ENCODE results near the gene PKIG.

PKIG gene

GRCh38 chr20:44640522-44640921 lies 58.1 kb downstream of the PKIG start:
- Histone ChIP-seq H3K27ac (no peak overlapping the region), H3K9me3 (ENCODE audit: severe bottlenecking) (no peaks in the 10 kb centered on the region), H3K4me3 (ENCODE audit: low read depth, low read length) (no peak overlapping the region), H3K27me3 (ENCODE audit: insufficient read depth, low read depth, severe bottlenecking) (no peaks in the 10 kb centered on the region), H3K36me3 (0 out of 2 replicates have a peak, but pooled peaks cover 2% of the 10 kb centered on the region)
- TF ChIP-seq, protein P1, sequence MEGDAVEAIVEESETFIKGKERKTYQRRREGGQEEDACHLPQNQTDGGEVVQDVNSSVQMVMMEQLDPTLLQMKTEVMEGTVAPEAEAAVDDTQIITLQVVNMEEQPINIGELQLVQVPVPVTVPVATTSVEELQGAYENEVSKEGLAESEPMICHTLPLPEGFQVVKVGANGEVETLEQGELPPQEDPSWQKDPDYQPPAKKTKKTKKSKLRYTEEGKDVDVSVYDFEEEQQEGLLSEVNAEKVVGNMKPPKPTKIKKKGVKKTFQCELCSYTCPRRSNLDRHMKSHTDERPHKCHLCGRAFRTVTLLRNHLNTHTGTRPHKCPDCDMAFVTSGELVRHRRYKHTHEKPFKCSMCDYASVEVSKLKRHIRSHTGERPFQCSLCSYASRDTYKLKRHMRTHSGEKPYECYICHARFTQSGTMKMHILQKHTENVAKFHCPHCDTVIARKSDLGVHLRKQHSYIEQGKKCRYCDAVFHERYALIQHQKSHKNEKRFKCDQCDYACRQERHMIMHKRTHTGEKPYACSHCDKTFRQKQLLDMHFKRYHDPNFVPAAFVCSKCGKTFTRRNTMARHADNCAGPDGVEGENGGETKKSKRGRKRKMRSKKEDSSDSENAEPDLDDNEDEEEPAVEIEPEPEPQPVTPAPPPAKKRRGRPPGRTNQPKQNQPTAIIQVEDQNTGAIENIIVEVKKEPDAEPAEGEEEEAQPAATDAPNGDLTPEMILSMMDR (IDR thresholded peaks at IDR 0.05; ENCODE audit: low read depth, low read length), result no peak
- no peak for DNase-seq

GRCh38 chr20:44641325-44641724 lies 58.9 kb downstream of the PKIG start:
- DNase-seq, result no peak
- TF ChIP-seq, protein P1 (IDR thresholded peaks at IDR 0.05; ENCODE audit: low read depth, low read length), result no peak
- Histone ChIP-seq H3K27ac (no peak overlapping the region), H3K9me3 (ENCODE audit: severe bottlenecking) (no peaks in the 10 kb centered on the region), H3K4me3 (ENCODE audit: low read depth, low read length) (no peak overlapping the region), H3K36me3 (0 out of 2 replicates have a peak, but pooled peaks cover 2% of the 10 kb centered on the region), H3K27me3 (ENCODE audit: insufficient read depth, low read depth, severe bottlenecking) (no peaks in the 10 kb centered on the region)

GRCh38 chr20:44642203-44643153 lies 60.1 kb downstream of the PKIG start:
- TF ChIP-seq, protein P1 (IDR thresholded peaks at IDR 0.05; ENCODE audit: low read depth, low read length), result no peak
- Histone ChIP-seq H3K4me3 (ENCODE audit: low read depth, low read length) (no peak overlapping the region), H3K9me3 (ENCODE audit: severe bottlenecking) (no peaks in the 10 kb centered on the region), H3K27ac (no peak overlapping the region), H3K27me3 (ENCODE audit: insufficient read depth, low read depth, severe bottlenecking) (no peaks in the 10 kb centered on the region), H3K36me3 (0 out of 2 replicates have a peak, but pooled peaks cover 2% of the 10 kb centered on the region)
- no peak for DNase-seq

- DNase-seq, result no peak
- TF ChIP-seq, protein P1 (IDR thresholded peaks at IDR 0.05; ENCODE audit: low read depth, low read length), result no peak
- Histone ChIP-seq H3K9me3 (ENCODE audit: severe bottlenecking) (no peaks in the 10 kb centered on the region), H3K27ac (no peak overlapping the region), H3K36me3 (0 out of 2 replicates have a peak, but pooled peaks cover 2% of the 10 kb centered on the region), H3K4me3 (ENCODE audit: low read depth, low read length) (no peak overlapping the region), H3K27me3 (ENCODE audit: insufficient read depth, low read depth, severe bottlenecking) (no peaks in the 10 kb centered on the region)
These were observed 60.8 kb downstream of the PKIG start for GRCh38 chr20:44643154-44643519.

GRCh38 chr20:44643596-44644229 lies 61.3 kb downstream of the PKIG start:
- no peak overlapping the region for H3K27ac ChIP-seq
- no peaks in the 10 kb centered on the region for H3K9me3 ChIP-seq (ENCODE audit: severe bottlenecking)
- H3K4me3 ChIP-seq (ENCODE audit: low read depth, low read length), result no peak overlapping the region
- H3K27me3 ChIP-seq (ENCODE audit: insufficient read depth, low read depth, severe bottlenecking), result no peaks in the 10 kb centered on the region
- DNase-seq, result no peak
- 0 out of 2 replicates have a peak, but pooled peaks cover 2% of the 10 kb centered on the region for H3K36me3 ChIP-seq
- TF ChIP-seq, protein P1 (IDR thresholded peaks at IDR 0.05; ENCODE audit: low read depth, low read length), result no peak
